Measurements from ENCODE around the gene GAS2L2.
A peak's percentile ranks its signal among the peaks of the same experiment; 100 is the strongest.

GAS2L2 gene

DNA sequence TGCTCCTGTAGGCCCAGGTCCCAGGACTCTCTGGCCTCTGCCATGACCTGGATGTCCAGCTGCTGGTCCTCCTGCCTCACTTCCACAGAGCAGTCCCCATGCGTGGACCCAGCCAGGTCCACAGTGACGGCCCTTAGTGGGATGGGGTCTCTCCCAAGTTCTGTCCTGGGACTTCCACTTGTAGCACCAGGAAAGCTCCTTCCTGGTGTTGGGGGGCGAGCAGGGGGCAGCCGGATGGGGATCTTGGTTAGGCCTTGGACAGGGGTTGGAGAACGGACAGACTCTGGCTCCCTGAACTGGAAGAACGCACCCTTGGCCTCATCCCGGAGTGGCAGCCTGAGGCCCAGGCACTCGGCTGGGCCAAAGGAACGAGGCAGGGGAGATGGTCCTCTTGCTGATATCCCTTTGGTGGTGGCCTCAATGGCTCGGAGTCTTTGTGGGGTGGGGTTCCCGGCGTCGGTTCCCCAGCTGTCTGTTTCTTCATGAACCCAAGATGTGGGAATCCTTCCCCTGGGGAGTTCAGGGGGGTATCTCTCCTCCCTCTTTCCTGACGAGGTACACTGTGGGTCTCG lies 7.2 kb downstream of the GAS2L2 start:
- no peak for DNase-seq (ENCODE audit: low spot score)

GRCh38 chr17:35745246-35745645 lies 7.8 kb downstream of the GAS2L2 start:
- DNase-seq (ENCODE audit: low spot score): no peak

DNA sequence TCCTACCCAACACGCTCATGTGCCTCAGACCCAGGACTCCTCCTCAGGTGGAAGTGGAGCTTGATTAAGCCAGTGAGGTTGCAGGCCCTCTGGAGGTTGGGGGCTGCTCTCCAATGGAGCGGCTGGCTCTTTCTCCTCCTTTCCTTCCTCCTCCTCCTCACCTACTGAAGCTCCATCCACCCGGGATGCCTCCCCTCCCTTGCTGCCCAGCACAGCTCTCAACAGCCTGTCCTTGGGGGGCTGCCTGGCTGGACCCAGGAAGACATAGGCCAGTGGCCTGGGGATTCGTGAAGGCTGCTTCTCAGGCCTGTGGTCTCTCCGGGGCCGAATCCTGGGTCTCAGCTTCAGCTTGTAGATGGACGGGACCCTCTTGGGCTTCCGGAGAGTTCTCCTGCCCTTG lies 8.2 kb downstream of the GAS2L2 start:
- no peak for DNase-seq (ENCODE audit: low spot score)

DNA sequence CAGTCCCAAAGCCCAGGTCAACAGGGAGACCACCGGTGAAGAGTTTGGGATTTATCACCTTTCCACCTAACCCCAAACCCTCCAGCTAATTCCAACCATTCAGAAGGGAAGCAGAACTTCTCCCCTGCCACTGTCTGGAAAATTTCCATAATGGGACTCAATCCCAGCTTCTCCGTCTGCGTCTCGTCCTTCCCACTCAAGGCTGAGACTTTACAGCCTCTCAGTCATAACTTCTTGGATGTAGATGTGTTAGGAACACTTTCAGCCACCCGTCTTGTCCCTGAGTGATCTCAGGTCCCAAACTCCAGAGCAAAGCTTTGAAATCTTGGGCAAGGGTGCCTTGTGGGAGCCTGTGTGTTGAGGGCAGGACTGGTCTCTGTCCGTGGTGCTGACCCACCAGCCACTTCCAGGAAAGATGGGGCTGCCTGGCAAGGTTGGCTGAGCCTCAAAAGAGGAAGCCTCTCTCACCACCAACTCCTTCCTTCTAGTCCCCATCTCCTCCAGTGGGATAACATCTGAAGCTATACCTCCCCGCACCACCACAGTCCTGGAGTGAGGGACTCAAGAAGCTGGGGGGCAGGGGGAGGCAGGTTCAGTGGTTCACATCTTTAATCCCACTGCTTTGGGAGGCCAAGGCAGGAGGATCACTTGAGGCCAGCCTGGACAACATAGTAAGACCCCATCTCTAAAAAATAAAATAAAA lies 9.3 kb downstream of the GAS2L2 start:
- peak; percentile 54 for DNase-seq (ENCODE audit: low spot score)

DNA sequence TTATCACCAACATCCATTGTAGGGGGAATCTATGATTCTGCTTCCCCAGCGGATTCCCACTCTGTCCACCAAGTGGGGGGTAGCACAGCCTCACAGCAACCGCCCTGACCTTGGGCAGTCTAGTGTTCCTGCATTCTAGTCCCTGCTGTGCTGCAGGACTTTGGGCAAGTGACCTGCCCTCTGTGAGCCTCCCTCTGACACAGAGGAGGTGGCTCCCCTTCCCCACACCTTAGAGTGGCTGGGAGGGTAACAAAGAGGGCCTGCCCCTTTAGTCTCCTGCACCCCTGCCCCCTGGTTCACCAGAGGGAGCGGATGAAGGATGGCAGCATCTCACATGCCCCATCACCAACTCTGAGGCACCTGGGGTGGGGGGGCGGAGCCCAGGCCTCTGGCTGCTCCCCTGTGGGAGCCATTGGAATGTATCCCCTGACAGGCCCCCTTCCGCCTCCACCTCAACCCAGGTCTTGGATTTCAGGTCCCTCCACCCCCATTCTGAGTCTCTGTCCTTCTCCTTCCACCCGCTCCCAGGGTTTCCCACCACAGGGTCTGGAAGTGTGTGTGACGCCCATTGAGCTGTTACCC lies 10.1 kb downstream of the GAS2L2 start:
- DNase-seq (ENCODE audit: low spot score): no peak

DNA sequence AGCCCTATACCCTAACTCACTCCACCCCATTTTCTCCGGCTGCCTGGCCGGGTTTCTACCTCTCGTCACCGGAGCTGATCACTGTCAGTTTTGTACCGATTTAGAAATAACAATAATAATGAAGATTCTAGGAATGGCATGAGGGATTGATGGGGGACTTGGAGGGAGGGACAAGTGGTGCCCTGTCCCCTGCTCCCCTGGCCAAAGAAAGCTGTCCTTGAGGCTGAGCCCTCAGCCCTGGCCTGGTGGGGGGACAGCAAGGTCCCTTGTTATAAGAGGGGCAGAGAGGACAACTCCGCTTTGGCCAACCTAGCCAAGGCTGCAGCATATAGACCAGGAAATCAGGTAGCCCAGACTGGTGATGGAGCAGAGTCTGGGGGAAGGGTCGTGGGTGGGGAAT lies 10.5 kb downstream of the GAS2L2 start:
- no peak for DNase-seq (ENCODE audit: low spot score)

DNA sequence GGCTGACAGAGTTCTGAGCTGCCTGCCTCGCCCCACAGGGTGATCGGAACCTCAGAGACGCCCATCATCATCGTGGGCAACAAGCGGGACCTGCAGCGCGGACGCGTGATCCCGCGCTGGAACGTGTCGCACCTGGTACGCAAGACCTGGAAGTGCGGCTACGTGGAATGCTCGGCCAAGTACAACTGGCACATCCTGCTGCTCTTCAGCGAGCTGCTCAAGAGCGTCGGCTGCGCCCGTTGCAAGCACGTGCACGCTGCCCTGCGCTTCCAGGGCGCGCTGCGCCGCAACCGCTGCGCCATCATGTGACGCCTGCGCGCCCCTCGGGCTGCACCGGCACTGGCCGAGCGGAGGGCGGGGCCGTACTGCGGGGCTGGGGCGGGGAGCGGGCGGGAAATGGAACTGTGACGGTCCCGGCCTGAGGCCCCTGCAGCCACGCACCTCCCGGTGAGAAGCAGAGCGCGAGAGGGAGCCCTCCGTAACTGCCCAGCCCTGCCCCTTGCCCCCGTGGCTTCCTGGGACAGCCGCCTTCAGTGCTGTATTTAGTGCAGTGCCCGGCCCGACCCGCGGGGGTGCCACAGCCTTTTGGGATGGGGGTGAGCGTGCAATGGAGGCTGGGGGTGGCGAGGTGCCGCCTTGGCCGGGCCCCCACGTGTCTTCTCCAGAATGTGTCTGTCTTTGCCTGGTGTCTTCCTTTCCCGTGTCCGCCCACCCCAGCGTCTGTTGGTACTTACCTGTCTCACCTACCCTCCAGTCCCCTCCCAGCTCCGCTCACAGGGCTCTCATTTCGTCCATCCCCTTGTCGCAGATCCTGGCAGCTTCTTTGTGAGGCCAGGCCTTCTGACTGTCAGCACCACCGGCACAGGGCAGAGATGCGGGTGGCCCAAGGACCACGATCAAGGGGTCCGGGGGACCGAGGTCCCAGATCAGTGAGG lies 11.8 kb downstream of the GAS2L2 start:
- no peak for DNase-seq (ENCODE audit: low spot score)

DNA sequence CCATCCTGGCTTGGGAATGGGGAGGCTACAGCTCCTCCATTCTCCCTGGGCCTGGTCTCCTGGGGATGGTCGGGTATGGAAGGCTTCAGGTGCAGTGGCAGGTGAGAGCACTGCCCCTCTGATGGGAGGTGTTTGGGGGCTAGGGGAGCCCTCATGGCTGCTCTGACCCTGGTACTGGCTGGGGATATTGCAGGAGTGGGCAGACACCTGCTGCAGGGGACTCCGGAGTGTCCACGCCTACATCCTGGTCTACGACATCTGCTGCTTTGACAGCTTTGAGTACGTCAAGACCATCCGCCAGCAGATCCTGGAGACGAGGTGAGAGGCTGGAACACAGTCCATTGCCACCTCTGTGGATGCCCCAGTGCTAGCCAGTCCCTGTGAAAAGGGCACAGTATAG lies 12.8 kb downstream of the GAS2L2 start:
- DNase-seq (ENCODE audit: low spot score): no peak

DNA sequence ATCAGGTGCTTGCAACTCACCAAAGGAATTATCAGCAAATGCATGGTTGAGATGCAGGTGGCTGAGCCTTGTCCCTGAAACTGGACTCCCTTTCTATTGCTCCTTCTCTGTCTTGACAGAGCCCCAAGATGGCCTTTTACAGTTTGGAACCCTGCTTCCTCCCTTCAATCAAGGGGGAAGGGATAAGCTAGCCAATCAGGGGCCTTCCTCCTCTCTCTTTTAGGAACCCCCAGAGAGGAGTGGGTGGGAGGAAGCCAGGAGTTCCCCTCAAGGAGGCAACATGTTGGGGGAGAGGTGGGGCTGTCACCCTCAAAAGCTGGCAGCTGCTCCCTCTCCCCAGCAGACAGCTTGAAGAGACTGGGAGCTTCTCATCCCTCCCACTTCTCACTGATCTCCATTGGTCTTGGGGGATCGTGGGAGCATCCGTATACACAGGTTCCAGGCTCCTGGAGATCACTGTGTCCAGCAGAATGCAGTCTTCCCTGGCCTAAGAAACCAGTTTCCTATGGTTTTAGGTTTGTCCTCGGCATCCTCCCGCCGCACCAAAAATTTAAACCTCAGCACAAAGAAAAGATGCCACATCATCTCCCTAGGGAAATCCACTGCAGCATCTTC lies 14.4 kb downstream of the GAS2L2 start:
- no peak for DNase-seq (ENCODE audit: low spot score)

DNA sequence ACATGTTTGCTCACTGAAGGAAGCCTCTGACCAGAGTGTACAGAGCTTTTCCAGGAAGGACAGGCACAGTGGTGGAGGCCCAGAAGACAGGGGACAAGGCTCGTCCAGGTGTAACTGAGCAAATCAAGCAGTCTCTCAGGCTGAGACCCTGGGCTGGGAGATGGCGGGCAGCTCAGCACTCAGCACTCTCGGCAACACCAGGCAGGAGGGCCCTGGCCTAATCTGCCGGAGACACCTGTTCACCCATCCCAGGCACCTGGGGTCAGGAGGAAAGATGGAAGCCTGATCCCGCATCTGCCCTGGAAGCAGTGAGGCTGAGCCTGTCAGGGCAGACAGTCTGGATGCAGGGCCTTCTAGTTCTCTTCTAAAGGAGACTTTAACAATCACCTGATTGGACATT lies 16.8 kb downstream of the GAS2L2 start:
- no peak for DNase-seq (ENCODE audit: low spot score)

DNA sequence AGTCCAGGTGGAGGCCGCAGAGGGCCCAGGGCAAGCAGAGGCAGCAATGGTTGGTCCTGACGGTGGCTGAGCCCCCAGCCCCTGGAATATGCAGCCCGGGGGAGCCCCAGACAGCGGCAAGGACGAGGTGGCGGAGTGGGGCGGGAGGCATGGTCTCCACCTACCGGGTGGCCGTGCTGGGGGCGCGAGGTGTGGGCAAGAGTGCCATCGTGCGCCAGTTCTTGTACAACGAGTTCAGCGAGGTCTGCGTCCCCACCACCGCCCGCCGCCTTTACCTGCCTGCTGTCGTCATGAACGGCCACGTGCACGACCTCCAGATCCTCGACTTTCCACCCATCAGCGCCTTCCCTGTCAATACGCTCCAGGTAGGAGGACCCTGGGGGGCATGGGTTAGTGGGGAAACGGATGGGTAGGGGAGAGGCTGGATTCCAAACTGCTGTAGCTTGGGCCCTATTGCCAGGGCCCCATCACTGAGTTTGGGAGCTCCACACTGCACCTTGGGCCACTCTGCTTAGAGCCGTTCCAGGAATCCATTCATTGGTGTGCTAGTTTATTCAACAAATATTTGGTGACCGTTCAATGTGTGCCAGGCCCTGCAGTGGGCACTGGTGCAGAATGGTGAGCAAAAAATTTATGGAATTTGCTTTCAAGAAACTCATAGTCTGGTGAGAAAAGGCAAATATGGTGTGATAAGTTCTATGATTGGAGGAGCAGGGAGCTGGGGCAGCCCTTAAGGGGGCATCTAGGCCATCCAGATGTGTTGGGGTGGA lies 17.8 kb downstream of the GAS2L2 start:
- no peak for DNase-seq (ENCODE audit: low spot score)

- DNase-seq (ENCODE audit: low spot score): no peak
Observed at GRCh38 chr17:35734396-35734795, 18.6 kb downstream of the GAS2L2 start.

DNA sequence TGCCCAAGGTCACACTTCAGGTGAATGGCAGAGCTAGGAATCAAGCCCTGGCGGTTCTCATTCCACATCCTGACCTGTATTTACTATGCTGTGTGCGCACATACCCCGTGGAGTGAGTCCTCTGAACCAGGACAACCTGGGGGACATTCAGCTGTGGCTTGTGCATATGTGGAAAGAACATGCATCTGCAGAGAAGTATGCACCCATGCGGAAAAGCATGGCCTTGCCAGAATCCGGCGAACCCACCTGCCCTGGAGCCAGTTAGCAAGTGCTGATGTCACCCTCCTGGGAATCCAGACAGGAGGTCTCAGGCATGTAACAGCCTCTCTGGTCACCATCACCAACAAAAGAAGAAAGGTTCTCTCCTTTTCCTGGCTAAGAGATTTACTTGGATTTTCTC lies 19.7 kb downstream of the GAS2L2 start:
- no peak for DNase-seq (ENCODE audit: low spot score)

- DNase-seq (ENCODE audit: low spot score): no peak
Observed at GRCh38 chr17:35732806-35733136, 20.3 kb downstream of the GAS2L2 start.

GRCh38 chr17:35731917-35732805 lies 20.9 kb downstream of the GAS2L2 start:
- DNase-seq (ENCODE audit: low spot score): peak; percentile 26

DNA sequence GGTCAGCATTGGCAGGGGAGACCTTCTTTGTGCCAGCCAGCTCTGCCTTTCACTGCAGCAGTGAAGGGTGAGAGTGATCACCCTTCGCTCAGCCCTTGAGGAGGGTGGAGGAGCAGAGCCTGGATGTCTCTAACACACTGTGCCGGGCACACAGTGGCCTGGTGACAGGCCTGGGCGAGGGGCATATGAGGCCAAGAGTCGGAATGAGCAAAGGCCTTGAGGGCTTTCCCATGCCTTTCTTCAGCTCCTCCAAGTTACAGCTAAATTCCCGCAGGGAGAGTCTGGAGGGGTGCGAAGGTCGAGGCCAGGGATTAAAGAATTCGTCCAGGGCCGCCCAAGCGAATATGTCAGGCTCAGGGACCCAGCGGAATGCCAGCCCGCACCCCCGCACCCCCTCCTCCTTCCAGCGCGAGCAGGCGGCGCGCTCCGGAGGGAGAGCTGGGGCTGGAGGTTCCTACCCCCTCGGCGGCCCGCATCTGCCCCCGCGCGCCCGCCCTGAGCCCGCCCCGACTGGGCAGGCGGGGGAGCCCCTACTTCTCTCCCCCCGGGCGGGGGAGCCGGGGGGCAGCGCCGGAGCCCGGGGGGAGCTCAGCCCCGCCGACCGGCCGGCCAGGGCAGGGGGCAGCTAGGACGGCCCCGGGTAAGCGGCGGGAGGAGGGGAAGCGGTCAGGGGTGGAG lies 21.7 kb downstream of the GAS2L2 start, which contains the start of gene RASL10B:
RASL10B (plus strand) TSS at position 401 of the 678 bp plus-strand sequence. CDS start 3,546 bp downstream, outside the sequence.
- DNase-seq (ENCODE audit: low spot score): peak; percentile 50

DNA sequence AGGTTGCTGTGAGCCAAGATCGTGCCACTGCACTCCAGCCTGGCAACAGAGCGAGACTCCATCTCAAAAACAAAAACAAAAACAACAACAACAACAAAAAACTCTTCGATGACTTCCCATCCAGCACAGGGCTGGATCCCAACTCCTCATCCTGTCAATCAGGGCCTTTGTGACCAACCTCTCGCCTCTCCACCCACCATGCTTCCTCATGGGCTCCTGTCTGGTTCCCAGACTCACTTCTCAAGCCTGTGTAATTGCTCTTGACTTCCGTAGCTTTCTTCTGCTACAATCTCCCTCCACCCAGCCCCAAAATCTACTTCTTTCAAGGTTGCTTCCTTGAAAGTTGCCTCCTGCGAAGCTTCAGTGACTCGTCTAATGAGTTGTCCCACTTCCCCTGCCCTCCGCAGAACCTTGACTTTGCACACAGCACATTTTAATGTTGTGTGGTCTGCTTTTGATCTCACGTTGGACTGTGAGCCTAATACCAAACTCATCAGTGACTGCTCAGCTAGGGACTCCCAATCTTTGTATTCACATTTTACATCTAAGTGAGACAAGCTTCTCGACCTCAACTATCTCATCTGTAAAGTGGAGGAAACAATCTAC lies 22.5 kb downstream of the GAS2L2 start:
- DNase-seq (ENCODE audit: low spot score): peak; percentile 21

- DNase-seq (ENCODE audit: low spot score): no peak
Observed at GRCh38 chr17:35729405-35729833, 23.6 kb downstream of the GAS2L2 start.

- DNase-seq (ENCODE audit: low spot score): no peak
Observed at GRCh38 chr17:35728551-35728950, 24.5 kb downstream of the GAS2L2 start.

Measured in RKO (cell line).